Nephron (organoid): ENCODE results near the gene NKAIN2.

Experiments used
- H3K27ac Mint-ChIP-seq, 3 experiments: 2 replicates each; pipeline ENCODE4 v1.8.0; 2020; ENCODE audit warnings: mixed read lengths in 3 of 3, mild to moderate bottlenecking in 2 of 3, moderate library complexity in 1 of 3
- H3K27me3 Mint-ChIP-seq: 2 replicates; pipeline ENCODE4 v1.8.0; 2021; ENCODE audit warnings: low read depth, mild to moderate bottlenecking, moderate library complexity, mixed read lengths
- H3K36me3 Mint-ChIP-seq: 2 replicates; pipeline ENCODE4 v1.8.0; 2020; ENCODE audit warnings: low read depth, mixed read lengths
- H3K4me1 Mint-ChIP-seq: 2 replicates; pipeline ENCODE4 v1.8.0; 2020; ENCODE audit warnings: mixed read lengths
- H3K4me3 Mint-ChIP-seq, 3 experiments: 2 replicates each; pipeline ENCODE4 v1.8.0; 2020; ENCODE audit warnings: mild to moderate bottlenecking in 3 of 3, mixed read lengths in 3 of 3, moderate library complexity in 2 of 3
- H3K9me3 Mint-ChIP-seq: 2 replicates; pipeline ENCODE4 v1.8.0; 2020; ENCODE audit warnings: mixed read lengths
- TF ChIP-seq, protein P1 (sequence below), 3 experiments: fragments of 200-600 bp; sonication (generic); IDR thresholded peaks; one replicate each; pipeline ENCODE4 v1.5.0; 2021; ENCODE audit warnings: antibody characterized with exemption in 3 of 3; ENCODE audit not compliant: unreplicated experiment in 3 of 3

Gene NKAIN2

DNA sequence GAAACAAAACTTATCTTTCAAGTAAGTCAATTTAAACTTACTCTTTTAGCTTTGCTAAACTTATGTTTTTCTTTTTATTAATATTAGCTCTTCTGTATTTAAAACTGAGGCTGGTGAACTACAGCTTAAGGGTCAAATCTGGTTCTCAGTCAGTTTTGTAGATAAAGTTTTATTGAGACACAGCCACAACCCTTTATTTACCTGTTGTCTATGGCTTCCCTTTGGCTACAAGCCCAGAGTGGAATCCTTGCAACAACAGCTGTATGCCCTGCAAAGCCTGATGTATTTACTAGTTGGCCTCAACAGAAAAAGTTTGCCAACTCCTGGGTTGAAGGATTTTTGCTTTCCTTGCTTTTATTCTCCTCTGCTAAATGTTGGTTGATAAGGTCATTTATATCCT is 667.1 kb downstream of the NKAIN2 start:
- Mint-ChIP-seq H3K27ac (no peak overlapping the region), H3K9me3 (no peaks in the 10 kb centered on the region), H3K4me3 (no peak overlapping the region), H3K4me1 (peaks cover 4% of the 10 kb centered on the region), H3K36me3 (no peaks in the 10 kb centered on the region), H3K27me3 (no peaks in the 10 kb centered on the region)
- TF ChIP-seq, protein P1, sequence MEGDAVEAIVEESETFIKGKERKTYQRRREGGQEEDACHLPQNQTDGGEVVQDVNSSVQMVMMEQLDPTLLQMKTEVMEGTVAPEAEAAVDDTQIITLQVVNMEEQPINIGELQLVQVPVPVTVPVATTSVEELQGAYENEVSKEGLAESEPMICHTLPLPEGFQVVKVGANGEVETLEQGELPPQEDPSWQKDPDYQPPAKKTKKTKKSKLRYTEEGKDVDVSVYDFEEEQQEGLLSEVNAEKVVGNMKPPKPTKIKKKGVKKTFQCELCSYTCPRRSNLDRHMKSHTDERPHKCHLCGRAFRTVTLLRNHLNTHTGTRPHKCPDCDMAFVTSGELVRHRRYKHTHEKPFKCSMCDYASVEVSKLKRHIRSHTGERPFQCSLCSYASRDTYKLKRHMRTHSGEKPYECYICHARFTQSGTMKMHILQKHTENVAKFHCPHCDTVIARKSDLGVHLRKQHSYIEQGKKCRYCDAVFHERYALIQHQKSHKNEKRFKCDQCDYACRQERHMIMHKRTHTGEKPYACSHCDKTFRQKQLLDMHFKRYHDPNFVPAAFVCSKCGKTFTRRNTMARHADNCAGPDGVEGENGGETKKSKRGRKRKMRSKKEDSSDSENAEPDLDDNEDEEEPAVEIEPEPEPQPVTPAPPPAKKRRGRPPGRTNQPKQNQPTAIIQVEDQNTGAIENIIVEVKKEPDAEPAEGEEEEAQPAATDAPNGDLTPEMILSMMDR (IDR thresholded peaks at IDR 0.05; ENCODE audit: unreplicated experiment in 3 of 3), result no peak

- no peak overlapping the region for H3K4me3 Mint-ChIP-seq
- no peaks in the 10 kb centered on the region for H3K36me3 Mint-ChIP-seq
- TF ChIP-seq, protein P1 (IDR thresholded peaks at IDR 0.05; ENCODE audit: unreplicated experiment in 3 of 3), result no peak
- H3K9me3 Mint-ChIP-seq, result no peaks in the 10 kb centered on the region
- H3K27me3 Mint-ChIP-seq, result no peaks in the 10 kb centered on the region
- peaks cover 7% of the 10 kb centered on the region for H3K4me1 Mint-ChIP-seq
- H3K27ac Mint-ChIP-seq, result no peak overlapping the region
Measured at GRCh38 chr6:124475176-124475575, 671.5 kb downstream of the NKAIN2 start.

- peaks cover 13% of the 10 kb centered on the region for H3K4me1 Mint-ChIP-seq
- TF ChIP-seq, protein P1 (IDR thresholded peaks at IDR 0.05; ENCODE audit: unreplicated experiment in 3 of 3), result no peak
- H3K27ac Mint-ChIP-seq, result no peak overlapping the region
- H3K36me3 Mint-ChIP-seq, result no peaks in the 10 kb centered on the region
- H3K27me3 Mint-ChIP-seq, result no peaks in the 10 kb centered on the region
- H3K9me3 Mint-ChIP-seq, result no peaks in the 10 kb centered on the region
- H3K4me3 Mint-ChIP-seq, result no peak overlapping the region
Measured at GRCh38 chr6:124478906-124479305, 675.2 kb downstream of the NKAIN2 start.

DNA sequence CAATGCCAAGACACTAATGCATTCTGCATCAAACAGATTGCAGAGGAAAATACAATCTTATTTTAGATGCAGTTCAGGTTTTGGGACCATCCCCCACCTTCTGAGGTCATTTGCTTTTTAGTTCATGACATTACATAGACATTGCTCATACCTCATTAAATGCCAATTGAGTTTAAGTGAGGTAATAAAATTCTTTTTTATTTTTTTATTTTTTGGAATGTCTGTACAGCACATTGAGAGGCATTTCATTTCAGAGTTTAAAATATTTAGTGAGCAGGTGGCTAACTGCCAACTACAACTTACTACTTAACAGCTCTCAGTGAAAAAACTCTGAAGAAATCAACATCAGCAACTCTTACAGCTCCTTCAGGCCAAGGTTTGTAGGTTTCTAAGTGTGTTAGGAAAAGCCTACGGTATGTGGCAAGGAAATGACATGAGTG is 676.3 kb downstream of the NKAIN2 start:
- TF ChIP-seq, protein P1 (IDR thresholded peaks at IDR 0.05; ENCODE audit: unreplicated experiment in 3 of 3), result no peak
- no peaks in the 10 kb centered on the region for H3K9me3 Mint-ChIP-seq
- H3K27me3 Mint-ChIP-seq, result no peaks in the 10 kb centered on the region
- no peak overlapping the region for H3K27ac Mint-ChIP-seq
- no peak overlapping the region for H3K4me3 Mint-ChIP-seq
- H3K36me3 Mint-ChIP-seq, result no peaks in the 10 kb centered on the region
- H3K4me1 Mint-ChIP-seq, result peaks cover 13% of the 10 kb centered on the region

DNA sequence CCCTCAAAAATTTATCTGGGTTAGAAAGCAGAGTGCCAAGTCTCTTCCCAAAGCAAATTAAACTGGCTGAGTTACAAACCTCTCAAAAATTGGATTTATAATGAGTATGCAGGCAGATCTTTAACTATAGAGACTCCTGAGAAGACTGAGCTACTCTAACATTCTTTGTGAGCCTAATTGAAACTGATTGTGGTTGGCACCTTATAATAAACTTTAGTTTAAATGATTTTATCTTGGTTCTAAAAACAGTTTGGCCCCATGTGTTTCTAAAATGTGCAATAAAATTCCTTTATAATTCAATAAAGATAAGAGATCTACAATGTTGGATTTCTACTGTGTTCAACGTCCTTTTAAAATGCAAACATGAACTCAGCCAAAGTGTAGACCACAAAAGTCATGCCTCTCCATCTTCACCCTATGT is 678.4 kb downstream of the NKAIN2 start:
- H3K4me1 Mint-ChIP-seq, result peaks cover 13% of the 10 kb centered on the region

More for the DNA sequence above, 678.4 kb downstream of the NKAIN2 start:
- H3K36me3 Mint-ChIP-seq, result no peaks in the 10 kb centered on the region
- no peak overlapping the region for H3K4me3 Mint-ChIP-seq
- TF ChIP-seq, protein P1 (IDR thresholded peaks at IDR 0.05; ENCODE audit: unreplicated experiment in 3 of 3), result no peak
- peak overlapping the region in 1 of 3 experiments; percentile 29 for H3K27ac Mint-ChIP-seq
- H3K9me3 Mint-ChIP-seq, result no peaks in the 10 kb centered on the region
- no peaks in the 10 kb centered on the region for H3K27me3 Mint-ChIP-seq
